Measurements from ENCODE around the gene LGR5.
A peak's percentile ranks its signal among the peaks of the same experiment; 100 is the strongest.
"Not testable (repeated sequence)": the region's sequence is repeated elsewhere in the genome, so short reads cannot be mapped to it uniquely, and the experiment has no call there.

Gene LGR5

DNA sequence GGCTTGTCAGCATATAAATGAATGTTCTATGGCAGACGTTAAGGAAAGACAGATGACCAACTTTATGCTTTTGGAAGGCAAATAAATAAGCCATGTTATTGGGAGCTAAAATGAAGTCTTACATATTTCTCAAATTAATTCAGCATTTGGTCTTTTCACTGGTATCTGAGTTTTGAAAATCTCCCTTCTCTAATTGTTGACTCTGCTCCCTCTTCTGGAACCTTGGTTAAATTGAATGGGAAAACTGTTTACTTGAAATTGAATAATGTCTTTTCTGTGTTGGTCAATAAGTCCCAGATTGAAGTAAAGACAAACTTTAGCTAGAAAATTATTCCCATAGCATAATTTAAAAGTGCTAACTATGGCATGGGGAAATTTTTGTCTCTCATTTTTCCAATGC is 38.7 kb downstream of the LGR5 start:
- no peak for DNase-seq

DNA sequence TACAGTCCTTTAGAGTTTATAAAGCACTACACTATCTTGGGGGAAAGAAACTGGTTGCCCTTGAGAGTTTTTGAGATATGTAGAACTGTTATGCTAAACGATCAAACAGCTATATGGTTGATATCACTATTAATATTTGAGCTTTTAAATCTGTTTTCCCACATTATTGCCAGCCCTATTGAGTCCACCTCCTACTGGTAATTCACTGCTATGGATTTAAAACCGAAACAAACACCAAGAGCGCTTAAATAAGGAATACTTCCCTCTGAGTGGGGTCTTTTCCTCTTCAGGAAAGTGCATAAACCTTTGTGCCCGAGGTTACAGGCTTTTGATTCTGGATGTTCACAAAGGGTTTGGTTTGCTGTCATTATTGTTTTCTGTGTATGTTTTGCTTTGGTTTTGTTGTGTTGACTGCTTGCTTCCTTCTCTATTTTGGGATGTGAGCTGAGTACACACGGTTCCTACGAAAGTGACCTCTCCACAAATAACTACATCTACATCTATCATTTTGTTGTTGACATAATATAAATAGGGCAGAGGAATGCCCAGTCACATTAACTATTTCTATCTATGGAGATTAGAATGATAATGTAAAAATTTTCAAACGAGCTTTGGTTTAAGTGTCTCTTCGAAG is 44.8 kb downstream of the LGR5 start:
- DNase-seq = no peak

DNA sequence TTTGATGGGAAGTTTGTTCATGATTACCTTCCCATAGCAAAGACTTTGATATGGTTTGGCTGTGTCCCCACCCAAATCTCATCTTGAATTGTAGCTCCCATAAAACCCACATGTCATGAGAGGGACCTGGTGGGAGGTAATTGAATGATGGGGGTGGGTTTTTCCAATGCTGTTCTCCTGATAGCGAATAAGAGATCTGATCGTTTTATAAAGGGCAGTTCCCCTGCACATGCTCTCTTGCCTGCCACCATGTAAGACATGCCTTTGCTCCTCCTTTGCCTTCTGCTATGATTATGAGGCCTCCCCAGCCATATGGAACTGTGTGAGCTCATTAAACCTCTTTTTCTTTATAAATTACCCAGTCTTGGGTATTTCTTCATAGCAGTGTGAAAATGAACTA is 51.2 kb downstream of the LGR5 start:
- not testable (repeated sequence) for DNase-seq

DNA sequence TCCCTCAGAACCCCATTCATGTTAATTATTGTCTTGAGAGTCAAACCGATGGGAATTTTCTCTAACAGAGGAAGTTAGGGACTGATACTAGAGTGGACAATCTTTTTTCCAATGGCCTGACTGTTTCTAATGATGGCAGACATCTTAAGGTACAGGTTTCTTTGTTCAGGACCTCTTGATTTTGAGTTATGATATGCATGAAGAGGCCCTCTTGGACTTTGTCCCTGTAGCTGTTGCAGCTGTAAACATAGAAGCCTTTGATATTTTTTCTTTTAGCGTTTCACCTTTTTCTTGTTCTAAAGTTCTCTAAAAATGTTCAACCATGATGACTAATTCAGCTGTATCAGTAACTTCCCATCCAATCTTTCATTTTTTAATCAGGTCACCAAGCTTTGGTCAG is 53.0 kb downstream of the LGR5 start:
- no peak for DNase-seq

DNA sequence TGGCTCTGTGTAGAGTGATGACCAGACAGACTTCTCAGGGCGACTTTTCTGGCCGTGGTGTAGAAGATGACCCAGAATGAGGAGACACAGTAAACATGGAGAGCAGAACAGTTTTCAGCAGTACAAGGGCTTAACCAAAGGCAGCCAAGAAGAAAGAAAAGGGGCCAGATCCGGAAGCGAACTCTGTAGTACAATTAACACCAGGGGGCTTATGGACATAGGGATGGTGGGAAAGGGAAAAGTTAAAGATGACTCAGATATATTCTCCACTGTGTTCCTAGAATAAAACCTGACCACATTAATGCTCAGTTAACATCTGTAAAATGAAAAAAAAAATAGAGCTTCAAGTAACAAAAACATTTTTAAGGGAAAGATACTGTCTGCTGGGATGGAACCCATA is 60.2 kb downstream of the LGR5 start:
- no peak for DNase-seq

DNA sequence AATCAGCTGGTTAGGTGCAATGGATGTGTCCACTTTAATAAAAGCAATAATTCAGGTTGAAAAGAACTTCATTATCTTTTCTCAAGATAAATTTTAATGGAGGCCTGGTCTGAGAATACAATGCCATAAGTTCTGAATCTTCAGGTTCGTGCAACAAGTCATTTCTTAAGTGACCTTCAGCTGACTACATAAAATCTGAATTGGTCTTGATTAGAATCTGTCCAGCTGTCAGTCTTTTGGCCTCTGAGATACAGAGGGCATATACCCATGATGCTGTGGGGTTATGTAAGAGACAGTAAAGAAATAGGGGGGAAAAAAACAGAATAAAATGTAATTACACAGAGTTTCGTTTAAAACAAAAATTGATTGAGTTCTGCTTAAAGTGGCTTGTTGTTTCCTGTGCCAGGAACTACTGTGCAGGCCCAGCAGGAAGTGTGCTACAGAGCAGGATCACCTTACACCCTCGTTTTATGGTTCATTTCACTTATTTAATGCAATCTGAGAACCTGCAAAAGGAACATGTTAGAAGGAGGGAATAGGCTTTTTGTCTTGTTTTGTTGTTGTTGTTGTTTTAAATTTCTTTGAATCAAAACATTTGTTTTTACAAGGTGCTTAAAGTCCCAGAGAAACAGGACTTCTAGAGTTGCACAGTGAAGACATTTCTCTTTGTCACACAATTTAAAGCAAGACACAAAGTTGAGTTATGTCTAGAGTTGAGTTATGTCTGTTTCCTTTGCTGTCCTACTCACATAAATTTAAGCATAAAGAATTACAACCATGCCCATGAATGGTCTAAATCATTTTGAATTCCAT is 64.2 kb downstream of the LGR5 start:
- no peak for DNase-seq

DNA sequence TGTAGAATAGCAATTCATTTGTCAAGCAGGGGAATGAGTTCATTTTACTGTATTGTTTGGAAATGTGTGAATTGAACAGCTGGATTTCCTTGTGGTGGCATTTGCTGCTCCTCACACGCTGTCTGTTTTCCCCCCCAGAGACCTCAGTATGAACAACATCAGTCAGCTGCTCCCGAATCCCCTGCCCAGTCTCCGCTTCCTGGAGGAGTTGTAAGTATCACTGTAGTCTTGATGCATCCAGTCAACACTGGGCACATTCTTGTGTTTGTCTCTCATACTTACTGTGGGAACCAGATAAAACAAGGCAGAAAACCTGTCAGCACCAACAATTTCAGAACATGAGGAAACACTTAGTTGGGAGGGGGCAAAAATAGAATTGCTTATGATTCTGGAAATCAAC is 64.9 kb downstream of the LGR5 start:
- DNase-seq = no peak

DNA sequence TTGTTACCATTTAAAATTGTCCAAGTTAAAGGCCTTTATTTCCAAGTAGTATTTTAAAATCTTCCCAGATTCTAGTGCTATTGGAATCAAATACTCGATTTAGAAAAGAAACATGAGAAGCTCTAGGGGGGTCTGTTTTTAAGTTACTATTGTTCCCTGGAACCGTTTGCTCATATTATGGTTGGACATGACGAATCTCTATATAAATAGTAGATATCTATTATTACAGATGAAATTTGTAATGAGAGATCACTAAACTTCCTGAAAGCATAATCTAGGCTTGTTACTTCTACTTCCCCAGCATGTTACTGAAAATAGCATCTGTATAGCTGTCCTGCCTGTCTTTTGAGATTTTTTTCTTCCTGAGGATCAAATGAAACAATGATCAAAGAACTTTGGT is 70.1 kb downstream of the LGR5 start:
- DNase-seq = no peak

DNA sequence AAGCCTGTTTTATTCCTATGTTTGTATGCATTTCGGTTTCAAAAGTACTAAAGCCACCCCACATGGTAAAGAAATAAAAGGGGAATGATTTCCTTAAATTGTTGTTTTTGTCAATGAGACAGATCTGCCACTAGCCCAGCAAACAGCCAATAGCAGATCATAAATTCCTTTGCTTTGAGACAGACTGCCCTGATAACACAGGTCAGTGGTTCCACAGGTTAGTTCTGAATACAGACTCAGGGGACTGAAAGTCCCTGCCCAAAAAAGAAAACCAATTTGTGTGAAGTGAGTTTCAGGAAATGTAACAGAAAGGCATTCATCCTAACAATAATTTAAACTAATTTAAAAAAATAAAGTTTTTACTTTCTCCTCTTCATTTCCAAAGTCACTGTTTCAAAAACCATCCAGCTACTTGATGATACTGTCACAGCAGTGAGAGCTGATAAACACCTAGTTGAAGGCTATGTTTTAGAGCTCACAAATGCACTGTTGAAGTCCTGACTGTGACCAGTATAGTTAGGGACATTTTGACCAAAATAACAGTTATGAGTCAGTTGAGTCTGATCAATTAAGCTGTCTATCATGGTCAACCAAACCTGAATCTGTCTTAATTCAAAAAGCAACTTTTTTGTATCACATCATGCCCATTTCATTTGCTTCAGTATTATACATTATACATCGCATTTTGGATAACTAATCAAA is 77.7 kb downstream of the LGR5 start:
- no peak for DNase-seq

DNA sequence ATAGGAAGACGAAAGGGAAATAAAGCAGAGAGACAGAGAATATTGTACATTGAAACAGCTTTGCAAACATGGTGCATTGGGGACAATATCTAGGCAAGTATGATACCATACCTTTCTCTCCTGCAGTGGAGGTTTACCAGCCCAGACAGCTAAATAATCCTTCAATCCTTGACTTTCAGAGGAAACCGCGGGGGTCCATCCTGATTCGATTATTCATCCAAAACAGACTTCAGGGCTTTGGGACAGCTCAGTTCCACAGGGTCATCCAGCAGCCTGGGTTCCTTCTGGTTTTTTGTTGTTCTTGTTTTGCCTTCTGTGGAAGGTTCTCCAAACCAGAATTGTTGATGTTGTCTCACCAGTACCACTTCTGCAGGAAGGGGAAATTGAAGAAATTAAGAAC is 81.5 kb downstream of the LGR5 start:
- no peak for DNase-seq

DNA sequence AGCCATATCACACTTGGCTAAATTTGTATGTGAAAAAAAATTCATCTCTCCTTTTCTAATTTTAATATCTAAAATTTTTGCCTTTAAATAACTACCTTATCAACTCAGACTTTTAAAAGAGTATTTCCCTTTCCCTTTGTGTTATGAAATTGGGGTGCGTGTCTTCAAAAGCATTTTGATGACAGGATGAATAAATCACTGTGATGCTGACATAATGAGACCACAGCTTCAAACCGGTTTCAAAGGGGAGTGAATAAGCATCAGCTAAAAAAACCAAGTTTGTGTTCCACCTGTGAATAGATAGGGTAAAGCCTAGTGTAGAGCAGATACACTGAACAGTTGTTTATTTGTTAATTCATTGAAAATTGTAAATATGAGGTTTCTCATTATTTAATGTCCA is 85.0 kb downstream of the LGR5 start:
- DNase-seq = no peak

DNA sequence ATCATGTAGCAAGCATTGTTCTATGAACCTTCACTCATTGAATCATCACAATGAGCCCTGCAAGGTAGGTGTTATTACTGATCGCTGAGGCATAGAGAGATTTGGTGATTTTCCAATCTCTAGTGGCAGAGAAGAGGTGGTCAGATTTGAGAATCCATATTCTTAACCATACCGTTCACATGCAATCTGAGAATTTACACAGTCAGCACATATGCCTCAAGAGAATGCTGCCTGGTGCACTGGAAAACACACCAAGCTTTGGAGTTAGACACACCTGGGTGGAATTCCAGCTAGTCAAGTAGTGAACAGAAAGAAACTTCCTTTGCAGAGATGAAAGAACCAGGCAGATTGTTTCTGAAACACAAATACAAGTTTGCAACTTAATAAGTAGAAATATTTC is 94.1 kb downstream of the LGR5 start:
- DNase-seq = no peak

DNA sequence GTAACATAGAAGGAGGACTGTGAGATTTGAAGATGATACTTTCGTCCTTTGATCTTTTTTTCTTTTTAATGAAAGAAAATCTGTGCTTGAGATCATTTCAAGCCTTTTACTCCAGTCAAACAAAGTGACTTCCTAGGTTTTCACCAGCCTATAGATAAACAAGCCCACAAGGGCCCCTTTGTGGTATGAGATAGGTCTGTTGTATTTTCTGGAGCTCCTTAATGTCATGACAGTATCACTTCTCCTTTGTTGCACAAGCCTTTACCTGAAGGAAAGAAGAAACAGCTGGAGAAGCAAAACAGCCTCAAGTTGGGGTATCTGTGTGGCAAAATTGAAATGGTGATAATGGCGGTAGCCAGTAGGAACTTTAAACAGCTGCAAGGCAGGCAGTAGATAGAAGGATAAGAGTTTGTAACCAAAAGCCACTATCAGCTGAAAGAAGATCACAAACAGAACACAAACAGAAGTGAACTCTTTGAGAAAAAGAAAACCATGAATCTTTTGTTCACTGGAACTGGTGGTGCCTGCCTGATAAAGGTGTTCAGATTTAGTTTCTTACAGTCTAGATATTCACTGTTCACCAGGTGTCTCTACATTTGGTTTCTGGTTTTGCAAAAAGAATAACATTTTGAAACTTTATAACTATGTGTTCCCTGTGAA is 96.8 kb downstream of the LGR5 start:
- peak; percentile 62 for DNase-seq

DNA sequence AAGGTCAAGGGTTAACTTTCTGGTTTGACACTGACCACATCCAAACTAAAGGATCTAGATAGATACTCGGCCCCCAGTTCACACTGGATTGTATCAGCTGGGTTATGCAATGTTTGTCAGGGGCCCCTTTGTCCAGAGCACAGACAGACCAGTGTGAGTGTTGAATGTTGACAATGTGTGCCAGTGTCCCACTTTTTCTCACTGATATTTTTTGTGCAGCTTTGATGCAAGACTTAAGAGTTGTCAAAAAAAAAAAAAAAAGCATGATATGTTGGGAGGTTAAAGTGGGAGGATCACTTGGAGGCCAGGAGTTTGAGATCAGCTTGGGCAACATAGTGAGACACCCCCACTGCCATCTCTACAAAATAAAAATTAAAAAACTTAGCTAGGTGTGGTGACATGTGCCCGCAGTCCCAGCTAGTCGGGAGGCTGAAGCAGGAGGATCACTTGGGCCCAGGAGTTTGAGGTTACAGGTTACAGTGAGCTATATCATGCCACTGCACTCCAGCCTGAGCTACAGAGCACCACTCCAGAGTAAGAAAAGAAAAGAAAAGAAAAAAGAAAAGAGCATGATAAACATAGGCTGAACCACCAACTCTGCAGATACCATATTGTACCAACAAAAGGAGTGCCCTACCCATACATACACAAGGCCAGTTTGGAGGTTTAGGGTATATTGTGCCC is 97.5 kb downstream of the LGR5 start:
- peak; percentile 62 for DNase-seq

DNA sequence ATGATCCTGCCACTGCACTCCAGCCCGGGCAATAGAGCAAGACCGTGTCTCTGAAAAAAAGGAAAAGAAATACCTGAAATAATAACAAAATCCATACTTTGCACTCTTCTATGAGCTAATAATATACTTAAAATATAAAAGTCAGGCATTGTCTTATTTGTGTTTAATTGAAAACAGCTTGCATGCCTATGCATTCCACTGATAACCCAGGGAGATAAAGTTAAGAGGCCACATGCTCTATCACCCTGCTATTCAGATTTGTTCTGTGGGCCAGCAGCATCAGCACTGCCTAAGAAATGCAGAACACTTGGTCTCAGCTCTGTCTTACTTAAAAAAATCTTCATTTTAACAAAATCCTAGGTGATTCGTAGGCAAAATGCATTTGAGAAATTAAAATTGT is 99.2 kb downstream of the LGR5 start:
- DNase-seq = no peak

DNA sequence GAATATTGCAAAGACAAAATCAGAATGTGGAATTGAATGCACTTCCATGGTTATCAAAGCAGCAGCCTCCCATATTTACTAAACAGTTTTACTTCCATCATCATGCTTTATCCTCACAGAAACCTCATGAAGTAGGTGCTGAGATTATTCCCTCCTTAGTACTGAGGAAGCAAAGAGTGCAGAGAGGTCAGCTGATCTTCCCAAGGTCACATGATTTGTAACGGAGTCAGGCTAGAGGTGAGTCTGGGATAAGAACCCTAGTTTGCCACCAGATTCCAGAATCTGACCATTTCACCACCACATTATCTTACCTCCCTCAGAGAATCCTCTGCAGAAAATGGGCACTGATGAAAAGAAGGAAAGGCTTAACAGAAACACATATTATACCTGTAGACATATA is 102.0 kb downstream of the LGR5 start:
- no peak for DNase-seq

DNA sequence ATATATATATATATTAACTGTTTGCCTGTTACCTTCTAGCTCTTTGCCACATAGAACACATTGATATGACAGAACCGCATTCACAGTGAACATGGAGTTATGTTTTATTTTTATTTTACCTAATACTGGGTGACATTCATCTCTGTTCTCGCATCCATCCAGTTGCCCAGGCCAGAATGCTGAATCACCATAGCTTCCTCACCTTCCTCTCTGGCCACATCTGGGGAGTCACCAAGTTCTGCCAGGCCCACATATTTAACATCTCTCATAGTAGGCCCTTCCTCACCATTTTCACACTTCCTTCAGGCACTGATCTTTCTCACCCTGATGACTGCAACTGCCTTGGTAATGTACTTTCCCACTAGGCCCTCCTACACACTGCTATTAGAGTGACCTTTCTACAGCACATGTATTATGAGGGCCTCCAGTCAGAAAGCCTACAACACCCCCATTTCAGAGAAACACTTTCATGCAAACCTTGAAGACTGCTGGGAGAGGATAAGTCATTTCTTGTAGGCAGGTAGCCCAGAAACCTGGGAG is 106.8 kb downstream of the LGR5 start:
- DNase-seq = no peak

DNA sequence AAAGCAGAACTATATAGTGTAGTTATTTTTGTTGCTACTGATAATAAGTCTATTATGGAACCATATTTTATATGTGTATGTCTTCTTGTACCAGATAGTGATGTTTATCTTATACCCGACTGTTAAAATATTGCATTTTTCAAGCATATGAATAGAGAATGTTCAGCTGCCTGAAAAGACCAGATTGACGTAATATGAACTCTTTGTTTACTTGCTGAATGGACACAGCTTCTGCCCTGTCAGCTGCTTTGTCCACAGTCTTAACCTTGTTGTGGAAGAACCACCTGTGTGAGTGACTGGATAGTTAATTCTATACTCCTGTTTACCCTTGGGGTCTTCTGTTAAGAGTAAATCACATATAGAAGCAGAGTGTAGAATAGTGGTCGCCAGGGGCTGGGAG is 109.3 kb downstream of the LGR5 start:
- DNase-seq = no peak

DNA sequence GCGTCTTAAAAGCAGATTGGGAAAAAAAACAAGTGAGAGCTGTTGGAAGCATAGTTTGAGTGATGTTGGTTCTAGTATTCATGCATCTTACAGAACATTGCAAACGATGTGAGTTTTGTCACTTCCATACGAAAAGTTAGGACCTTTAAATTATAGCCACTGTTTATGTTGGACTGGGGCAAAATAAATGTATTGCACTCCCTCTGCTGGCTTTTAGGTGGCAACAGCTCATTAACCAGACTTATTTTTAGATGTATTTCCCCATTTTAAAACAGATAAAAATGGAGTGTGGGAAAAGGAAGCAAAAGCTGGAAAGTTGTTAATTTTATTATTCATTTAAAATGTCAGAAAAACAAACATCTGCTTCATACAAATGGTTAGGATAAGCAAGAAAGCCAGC is 111.9 kb downstream of the LGR5 start:
- DNase-seq = peak; percentile 68

DNA sequence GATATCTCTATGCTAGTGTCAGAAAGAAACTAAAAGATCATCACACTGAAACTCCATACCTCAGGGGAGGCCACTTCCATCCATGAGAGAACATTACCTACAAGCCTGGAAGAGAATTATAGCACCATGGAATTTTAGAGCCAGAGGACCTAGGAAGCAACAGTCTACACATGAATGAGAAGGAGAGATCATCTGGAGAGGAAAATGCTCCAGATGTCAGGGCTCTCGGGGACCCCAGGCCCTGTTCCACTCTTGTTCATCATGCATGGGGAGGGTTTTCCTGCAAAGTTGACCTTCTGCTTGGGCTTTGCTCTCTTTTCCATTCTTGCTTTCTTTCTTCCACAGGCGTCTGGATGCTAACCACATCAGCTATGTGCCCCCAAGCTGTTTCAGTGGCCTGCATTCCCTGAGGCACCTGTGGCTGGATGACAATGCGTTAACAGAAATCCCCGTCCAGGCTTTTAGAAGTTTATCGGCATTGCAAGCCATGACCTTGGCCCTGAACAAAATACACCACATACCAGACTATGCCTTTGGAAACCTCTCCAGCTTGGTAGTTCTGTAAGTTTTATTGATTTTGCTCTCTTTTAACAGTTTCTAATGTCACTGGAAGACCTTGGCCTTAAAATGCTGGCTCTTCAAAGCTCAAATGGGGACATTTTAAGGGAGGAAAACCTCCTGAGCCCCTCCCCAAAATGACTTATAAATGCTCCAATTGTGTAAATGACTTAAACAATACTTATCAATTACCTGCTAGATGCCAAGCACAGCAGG is 113.3 kb downstream of the LGR5 start:
- no peak for DNase-seq

DNA sequence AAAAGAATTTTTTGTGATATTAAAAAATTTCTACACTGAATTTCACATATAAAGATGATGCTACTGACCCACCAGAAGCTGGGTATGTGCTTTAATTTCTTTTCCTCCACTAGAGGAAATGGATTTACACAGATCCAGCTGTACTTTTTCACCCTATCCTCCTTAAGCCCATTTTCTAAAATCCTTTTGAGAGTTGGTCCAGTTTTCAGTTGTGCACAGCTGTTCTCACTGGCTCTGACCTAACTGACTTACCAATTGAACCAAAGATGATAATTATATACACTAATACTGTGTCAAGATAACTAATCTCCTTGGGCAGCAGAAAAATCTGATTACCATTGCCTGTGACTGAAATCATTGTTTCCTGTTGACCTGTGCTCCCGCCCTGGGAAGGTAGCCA is 115.6 kb downstream of the LGR5 start:
- DNase-seq = no peak

DNA sequence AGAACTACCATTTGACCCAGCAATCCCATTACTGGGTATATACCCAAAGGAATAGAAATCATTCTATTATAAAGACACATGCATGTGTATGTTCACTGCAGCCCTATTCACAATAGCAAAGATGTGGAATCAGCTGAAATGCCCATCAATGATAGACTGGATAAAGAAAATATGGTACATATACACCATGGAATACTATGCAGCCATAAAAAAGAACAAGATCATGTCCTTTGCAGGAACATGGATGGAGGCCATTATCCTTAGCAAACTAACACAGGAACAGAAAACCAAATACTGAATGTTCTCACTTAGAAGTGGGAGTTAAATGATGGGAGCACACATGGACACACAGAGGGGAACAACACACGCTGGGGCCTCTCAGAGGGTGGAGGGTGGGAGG is 116.2 kb downstream of the LGR5 start:
- not testable (repeated sequence) for DNase-seq

Data from OCI-M1 (cell line).